Activated CD4-positive, alpha-beta T cell treated with anti-CD3 and anti-CD28 coated beads for 1 hour (primary cell): ENCODE data around the gene ITFG2.
A peak's percentile ranks its signal among the peaks of the same experiment; 100 is the strongest.
"Not testable (repeated sequence)": the region's sequence is repeated elsewhere in the genome, so short reads cannot be mapped to it uniquely, and the experiment has no call there.

Experiments used
- DNase-seq: peaks from one replicate; pipeline ENCODE4 v3.0.0-alpha.2; 2020

The ITFG2 gene

GRCh38 chr12:2832550-2833127 is 20.2 kb downstream of the ITFG2 start:
- DNase-seq: no peak

DNA sequence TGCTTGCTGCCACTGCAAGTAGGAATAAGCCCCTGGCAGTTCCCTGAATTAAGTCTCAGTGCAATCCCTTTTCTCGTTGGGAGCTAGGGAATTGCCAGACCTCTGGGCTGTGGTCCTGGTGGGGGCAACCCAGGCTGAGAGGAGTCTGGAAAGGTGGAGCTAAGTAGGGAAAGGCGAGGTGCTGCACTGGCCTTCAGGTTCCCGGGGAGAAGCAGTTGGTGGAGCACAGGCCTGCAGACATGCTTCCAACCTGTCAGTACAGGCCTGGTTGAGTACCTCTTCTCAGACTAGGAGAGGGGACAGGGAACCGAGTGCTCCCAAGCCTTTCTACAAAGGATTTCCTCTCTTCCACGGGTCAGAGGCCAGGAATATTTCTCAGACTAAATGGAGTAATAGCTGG is 20.9 kb downstream of the ITFG2 start:
- DNase-seq: no peak

DNA sequence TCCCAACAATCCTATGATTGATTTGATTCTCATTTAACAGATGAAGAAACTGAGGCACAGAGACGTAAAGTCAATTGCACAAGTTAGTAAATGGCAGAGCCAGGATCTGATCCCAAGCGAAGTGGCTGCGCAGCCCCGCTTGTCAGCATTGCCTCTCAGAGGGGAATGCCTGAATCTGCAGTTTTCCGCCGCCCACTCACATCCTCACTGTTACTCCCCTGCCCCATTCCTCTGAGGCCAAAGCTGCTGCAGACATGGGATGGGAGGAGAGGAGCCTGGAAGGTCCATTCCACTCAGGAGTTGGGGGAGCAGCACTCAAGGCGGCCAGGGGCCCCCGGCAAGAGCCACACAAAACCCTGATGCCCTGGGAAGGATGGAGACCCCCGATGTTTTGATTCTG is 21.3 kb downstream of the ITFG2 start:
- DNase-seq: no peak

- no peak for DNase-seq
These were observed 22.4 kb downstream of the ITFG2 start, which contains the start of gene NRIP2 for GRCh38 chr12:2834581-2835491. NRIP2 (minus strand) TSS chr12:2835035; CDS start chr12:2834983, 52 bp downstream.

GRCh38 chr12:2835691-2836403 is 23.4 kb downstream of the ITFG2 start:
- DNase-seq: no peak

DNA sequence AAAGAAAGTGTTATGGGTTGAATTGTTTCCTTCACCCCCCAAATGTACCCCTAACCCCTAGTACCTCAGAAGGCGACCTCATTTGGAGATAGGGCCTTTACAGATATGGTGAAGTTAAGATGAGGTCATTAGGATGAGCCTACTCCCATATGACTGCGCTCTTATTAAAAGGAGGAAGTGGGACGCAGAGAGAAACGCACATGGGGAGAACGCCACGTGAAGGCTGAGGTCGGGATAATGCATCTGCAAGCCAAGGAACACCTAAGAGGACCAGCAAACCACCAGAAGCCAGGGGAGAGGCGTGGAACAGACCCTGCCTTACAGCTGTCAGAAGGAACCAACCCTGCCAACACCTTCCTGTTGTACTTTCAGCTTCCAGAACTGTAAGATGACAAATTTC is 24.1 kb downstream of the ITFG2 start:
- no peak for DNase-seq

DNA sequence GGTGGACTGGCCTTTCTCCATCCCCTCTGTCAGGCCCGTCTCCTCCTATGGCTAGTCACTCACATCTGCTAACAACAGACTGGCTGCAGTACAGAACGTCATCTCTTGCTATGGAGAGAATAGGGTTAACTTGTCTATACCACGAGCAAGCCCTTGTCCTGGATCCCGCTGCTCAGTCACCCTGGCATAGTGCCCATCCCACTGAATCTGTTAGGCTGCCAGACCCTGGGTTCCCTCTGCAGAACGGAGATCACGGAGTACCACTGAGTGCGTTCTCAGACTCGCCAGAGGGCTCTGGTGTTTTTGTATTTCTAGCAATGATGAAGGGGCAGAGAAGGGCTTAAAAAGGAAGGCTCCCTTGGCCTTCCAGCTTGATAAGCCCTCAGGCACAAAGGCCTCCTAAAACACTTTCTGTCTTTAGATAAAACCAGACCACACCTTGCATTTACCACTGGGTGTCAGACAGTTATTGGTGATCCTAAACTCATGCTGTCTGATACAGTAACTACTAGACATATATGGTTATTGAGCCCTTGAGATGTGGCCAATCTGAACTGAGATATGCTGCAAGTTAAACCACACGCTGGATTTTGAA is 28.7 kb downstream of the ITFG2 start:
- no peak for DNase-seq

- no peak for DNase-seq
These were observed 30.5 kb downstream of the ITFG2 start for GRCh38 chr12:2842948-2843347.

DNA sequence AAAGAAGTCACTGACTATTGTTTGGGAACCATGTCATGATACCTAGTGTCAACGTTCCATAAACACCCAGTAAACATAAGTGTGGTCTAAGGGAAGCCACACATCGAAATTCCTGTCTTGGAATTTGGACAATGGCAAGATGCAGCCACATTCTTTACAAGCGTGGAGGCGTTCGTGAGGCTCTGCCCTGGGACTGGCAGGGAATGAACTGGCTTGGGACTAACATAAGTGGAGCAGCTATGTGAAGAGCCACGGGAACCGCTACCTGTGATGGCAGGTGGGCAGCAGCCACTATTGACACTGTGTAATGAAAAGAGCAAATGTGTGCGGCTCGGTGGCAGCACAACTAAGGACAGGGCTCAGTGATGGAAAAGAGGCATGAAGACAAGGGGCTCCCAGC is 32.3 kb downstream of the ITFG2 start:
- DNase-seq: no peak

DNA sequence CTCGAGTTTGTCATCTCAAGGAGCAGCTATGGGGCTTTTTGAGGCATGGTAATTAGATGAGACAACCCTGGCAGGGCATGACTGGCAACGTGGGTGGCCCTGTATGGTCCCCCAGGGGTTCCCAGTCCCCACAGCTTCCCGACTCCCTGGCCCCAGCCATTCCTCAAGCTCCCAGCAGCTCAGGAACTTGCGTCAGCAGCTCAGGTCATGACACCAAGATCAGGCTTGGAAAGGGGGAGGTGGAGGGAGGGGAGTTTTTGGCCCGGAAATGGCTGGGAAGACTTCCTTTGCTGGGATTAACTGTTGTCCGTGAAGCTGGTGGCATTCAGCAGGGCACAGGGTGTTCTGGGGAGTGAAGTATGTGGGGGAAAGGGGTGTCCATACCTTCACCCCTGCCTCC is 32.8 kb downstream of the ITFG2 start:
- no peak for DNase-seq

DNA sequence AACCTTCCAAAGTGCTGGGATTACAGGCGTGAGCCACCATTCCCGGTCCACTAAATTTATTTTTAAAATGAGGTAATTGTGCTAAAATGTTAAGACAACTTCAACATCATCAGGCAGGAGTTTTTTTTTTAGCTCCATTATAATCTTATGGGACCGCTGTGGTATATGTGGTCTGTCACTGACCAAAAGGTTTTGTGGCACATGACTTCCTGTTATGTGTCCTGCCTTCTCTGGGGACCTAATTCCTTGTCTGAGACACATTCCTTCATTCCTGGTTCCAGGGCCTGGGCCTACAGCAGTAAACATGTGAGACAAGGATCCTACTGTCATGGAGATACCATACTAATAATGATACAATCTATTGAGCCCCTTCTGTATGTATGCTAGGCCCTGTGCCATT is 39.5 kb downstream of the ITFG2 start:
- DNase-seq: no peak

GRCh38 chr12:2853626-2854025 is 41.2 kb downstream of the ITFG2 start:
- peak; percentile 15 for DNase-seq

- DNase-seq: no peak
These were observed 42.4 kb downstream of the ITFG2 start for GRCh38 chr12:2854669-2855453.

DNA sequence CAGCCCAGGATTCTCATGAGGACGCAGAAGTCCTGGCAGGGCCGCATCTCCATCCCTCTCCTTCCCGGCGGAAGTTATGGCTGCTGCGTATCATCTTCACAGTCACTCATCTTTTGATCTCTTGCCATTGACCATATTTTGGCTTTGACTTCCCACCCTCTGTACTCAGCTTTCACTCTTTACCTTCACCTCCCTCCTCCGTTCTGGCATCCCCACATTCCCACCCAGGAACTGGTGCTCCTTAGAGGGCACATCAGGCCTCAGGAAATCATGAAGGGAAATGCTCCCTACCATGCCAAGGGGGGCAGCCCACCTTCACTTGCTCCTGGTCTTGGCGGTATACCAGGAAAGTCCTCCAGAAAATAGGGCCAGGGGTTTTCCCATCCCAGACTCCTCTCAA is 43.1 kb downstream of the ITFG2 start:
- no peak for DNase-seq

GRCh38 chr12:2856051-2856450 is 43.6 kb downstream of the ITFG2 start:
- DNase-seq: no peak

- no peak for DNase-seq
These were observed 44.6 kb downstream of the ITFG2 start, which contains the start of gene TEX52 for GRCh38 chr12:2857021-2857431. TEX52 (minus strand) TSS chr12:2857039; CDS start chr12:2857026, 13 bp downstream.

DNA sequence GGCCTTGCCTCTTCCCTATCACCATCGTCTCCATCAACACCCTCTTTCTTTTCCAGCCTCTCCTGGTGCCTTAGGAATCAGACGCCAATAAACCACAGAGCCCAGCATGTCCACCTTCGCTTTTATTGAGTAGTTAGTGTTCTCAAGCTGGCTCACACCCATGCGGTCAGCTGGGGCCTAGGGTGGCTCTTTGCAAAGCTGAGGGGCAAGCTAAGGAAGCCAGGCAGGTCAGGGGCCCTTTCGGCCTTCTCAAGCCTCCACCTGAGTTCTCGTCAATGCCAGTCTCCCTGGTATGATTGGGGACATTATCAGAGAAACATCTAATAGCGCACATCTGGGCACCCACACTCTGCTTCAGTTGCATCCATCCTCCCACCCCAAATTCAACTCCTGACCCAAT is 45.1 kb downstream of the ITFG2 start:
- no peak for DNase-seq

DNA sequence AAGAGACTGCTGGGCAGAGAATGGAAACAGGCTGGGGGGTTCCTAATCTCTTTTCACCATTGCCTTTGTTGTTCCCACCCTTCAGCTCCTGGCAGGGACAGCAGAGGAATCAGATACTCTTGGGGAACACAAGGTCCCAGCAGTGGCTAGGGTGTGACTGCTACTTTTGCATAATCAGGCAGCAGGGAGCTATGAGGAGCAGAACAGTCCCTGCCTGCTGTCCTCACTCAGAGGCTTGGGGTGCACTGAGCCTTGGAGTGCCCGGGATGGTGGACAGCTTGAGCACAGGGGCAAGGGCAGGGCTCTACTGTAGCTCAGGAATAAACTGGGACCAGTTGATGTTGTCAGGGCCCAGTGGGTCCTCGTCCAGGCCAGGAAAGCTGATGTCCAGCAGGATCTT is 45.9 kb downstream of the ITFG2 start:
- DNase-seq: no peak

GRCh38 chr12:2858944-2859421 is 46.5 kb downstream of the ITFG2 start:
- no peak for DNase-seq

DNA sequence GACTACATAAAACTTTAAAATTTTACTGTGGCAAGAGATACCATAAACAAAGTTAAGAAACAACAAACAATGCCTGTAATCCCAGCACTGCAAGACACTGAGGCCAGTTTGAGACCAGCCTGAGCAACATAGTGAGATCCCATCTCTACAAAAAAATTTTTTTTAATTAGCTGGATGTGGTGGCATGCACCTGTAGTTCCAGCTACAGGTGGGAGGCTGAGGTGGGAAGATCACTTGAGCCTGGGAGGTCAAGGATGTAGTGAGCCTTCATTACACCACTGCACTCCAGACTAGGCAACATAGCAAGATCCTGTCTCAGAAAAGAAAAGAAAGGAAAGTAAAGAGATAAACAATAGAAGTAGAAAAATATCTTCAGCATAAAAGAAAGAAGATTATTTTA is 47.7 kb downstream of the ITFG2 start:
- DNase-seq: no peak

GRCh38 chr12:2862876-2863275 is 50.4 kb downstream of the ITFG2 start:
- no peak for DNase-seq

DNA sequence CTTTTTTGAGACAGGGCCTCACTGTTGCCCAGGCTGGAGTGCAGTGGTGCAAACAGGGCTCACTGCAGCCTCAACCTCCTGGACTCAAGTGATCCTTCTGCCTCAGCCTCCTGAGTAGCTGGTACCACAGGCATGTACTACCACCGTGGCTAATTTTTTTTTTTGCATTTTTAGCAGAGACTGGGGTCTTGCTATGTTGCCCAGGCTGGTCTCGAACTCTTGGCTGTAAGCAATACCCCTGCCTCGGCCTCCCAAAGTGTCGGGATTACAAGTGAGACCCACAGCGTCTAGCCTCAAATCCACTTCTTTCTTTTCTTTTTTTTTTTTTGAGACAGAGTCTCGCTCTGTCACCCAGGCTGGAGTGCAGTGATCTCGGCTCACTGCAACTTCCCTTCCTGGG is 50.9 kb downstream of the ITFG2 start:
- not testable (repeated sequence) for DNase-seq
